C4-2B (cell line): ENCODE measurements around the gene DAPK1.

Experiments
- CTCF ChIP-seq: fragments of 450-650 bp; conservative IDR thresholded peaks from 2 replicates; pipeline ENCODE4 v1.5.1; 2017; ENCODE audit warnings: mild to moderate bottlenecking
- ZFX ChIP-seq: fragments of 450-650 bp; IDR thresholded peaks from 2 replicates; pipeline ENCODE4 v1.6.1; 2017

GRCh38 chr9:87650611-87651295 is 153.1 kb downstream of the DAPK1 start:
- TF ChIP-seq CTCF: no peak
- no peak for TF ChIP-seq ZFX
